Skin epidermis (tissue), 12 donors: Measurements from ENCODE around the gene PTPMT1.

ENCODE experiments used
- H3K27ac ChIP-seq, 21 experiments: fragments of 200-600 bp; sonication (generic) in 11 of 21; one replicate each; pipeline ENCODE4 v1.5.0; 2020; ENCODE audit warnings: mild to moderate bottlenecking in 3 of 21, inconsistent platforms in 2 of 21, moderate library complexity in 2 of 21
- H3K4me3 ChIP-seq, 7 experiments: fragments of 200-600 bp; sonication (generic) in 2 of 7; one replicate each; pipeline ENCODE4 v1.5.0; 2020; ENCODE audit warnings: inconsistent platforms in 2 of 7, mild to moderate bottlenecking in 2 of 7, moderate library complexity in 1 of 7

The PTPMT1 gene

GRCh38 chr11:47595029-47595428 lies 29.6 kb downstream of the PTPMT1 start:
- no peak overlapping the region for H3K27ac ChIP-seq
- H3K4me3 ChIP-seq, result no peak overlapping the region

- Histone ChIP-seq H3K4me3 (no peak overlapping the region), H3K27ac (no peak overlapping the region)
These were observed 30.6 kb downstream of the PTPMT1 start for GRCh38 chr11:47595967-47596366.

DNA sequence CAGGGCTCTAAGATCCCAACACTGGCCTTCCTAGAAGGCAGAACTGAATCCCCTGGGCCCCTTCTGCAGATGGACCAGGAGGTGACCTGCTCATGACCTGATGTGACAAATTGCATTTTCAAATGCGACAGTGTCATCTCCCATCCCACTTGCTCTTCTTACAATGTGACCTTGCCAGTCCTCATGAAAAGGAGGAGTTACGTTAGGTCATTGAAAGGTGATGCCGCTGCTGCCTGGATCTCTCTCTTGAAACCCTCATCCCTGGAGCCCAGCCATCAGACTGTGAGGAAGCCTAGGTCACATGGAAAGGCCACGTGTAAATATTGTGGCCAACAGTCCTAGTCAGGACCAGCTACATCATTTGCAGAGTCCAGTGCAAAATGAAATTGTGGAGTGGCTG lies 34.5 kb downstream of the PTPMT1 start:
- Histone ChIP-seq H3K27ac (no peak overlapping the region), H3K4me3 (no peak overlapping the region)

GRCh38 chr11:47603295-47603694 lies 37.9 kb downstream of the PTPMT1 start:
- H3K27ac ChIP-seq, result no peak overlapping the region
- H3K4me3 ChIP-seq, result no peak overlapping the region

DNA sequence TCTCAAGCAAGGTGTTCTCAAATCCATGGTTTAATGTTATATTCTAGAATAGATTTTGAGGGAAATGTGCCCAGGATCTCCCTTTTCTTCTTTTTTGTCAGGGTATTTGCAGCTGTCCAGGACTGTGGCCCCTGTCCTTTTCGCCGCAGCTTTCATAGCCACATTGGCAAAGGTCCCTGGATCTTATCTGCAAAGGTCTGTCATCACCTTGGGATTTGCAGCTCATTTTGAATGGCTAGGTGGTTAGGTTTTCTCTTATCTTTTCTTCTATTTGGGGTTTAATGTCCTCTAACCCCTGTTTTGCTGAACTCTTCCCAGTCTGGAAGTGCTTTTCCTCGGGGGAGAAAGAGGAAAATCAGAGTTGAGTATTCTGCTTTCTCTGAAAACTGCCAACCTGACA lies 40.5 kb downstream of the PTPMT1 start:
- peak overlapping the region in 1 of 21 experiments; percentile 49 for H3K27ac ChIP-seq
- no peak overlapping the region for H3K4me3 ChIP-seq

- Histone ChIP-seq H3K4me3 (no peak overlapping the region), H3K27ac (peak overlapping the region in 14 of 21 experiments; percentile 1 to 67 (median 40))
These were observed 41.3 kb downstream of the PTPMT1 start for GRCh38 chr11:47606731-47607130.

GRCh38 chr11:47607380-47607779 lies 42.0 kb downstream of the PTPMT1 start:
- Histone ChIP-seq H3K4me3 (no peak overlapping the region), H3K27ac (peak overlapping the region in 10 of 21 experiments; percentile 1 to 67 (median 36))

- Histone ChIP-seq H3K4me3 (no peak overlapping the region), H3K27ac (peak overlapping the region in 1 of 21 experiments; percentile 23)
These were observed 44.3 kb downstream of the PTPMT1 start for GRCh38 chr11:47609675-47610074.

DNA sequence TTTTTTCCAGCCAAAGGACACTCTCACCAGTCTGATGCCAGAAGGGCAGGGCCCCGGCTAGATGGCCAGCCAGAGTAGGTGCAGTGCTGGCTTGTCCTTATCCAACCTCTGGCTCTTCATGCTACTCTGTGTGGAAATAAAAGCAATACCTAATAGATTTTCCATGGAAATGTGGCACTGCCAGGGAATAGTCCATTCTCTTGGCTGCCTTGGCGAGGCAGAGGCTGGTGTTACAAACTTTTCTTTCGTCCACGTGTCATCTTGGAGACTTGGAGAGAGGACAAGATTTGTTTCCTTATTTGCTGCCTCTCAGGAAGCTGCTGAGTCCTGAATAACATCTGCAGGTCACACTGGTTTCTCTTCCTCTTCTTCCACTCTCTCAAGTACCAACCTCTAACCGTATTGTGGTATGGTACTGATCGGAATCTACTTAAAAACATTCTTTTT lies 46.0 kb downstream of the PTPMT1 start:
- Histone ChIP-seq H3K4me3 (no peak overlapping the region), H3K27ac (peak overlapping the region in 8 of 21 experiments; percentile 7 to 76 (median 43))

DNA sequence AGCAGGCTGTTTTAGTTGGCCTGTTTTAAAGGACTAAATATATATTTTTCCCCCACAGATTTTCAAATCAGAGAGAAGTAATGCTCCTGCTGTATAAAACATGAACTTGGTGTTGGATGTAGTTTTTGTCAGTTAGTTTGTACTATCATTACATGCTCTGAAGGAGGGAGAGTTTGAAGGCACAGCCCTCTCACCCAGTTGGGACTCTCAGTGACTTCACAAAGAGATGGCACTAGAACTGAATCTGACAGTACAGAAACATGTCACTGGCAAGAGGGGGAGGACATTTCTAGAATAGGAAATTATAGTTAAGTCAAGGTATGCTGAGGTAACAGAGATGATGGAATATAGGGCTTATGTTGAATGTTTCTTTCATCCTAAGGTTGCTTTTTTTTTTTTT lies 49.9 kb downstream of the PTPMT1 start:
- Histone ChIP-seq H3K4me3 (no peak overlapping the region), H3K27ac (no peak overlapping the region)

DNA sequence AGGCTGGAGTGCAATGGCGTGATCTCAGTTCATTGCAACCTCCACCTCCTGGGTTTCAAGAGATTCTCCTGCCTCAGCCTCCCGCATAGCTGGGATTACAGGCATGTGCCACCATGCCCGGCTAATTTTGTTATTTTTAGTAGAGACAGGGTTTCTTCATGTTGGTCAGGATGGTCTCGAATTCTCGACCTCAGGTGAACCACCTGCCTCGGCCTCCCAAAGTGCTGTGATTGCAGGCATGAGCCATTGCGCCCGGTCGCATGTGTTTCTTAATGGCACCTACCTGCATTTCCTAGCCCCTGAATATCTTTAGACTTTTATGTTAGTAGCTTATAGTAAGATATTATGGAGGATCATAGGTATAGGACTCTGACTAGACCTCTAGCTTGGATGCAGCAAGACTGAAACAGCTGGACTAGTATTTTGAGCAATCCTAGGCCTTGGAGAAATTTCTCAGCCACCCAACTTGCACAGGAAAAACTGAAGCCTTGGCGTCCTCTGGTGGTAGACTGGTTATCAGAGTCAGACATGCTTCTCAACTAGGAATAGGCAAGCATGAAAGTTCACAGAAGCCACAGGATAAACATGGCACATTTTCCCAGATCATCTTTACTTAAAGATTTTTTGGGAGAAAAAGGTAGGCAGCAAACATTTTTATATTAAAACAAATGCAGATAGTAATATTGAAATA lies 51.5 kb downstream of the PTPMT1 start:
- H3K4me3 ChIP-seq, result no peak overlapping the region
- peak overlapping the region in 4 of 21 experiments; percentile 15 to 45 (median 30) for H3K27ac ChIP-seq

GRCh38 chr11:47617417-47617809 lies 52.0 kb downstream of the PTPMT1 start:
- Histone ChIP-seq H3K4me3 (no peak overlapping the region), H3K27ac (peak overlapping the region in 6 of 21 experiments; percentile 10 to 45 (median 26))

DNA sequence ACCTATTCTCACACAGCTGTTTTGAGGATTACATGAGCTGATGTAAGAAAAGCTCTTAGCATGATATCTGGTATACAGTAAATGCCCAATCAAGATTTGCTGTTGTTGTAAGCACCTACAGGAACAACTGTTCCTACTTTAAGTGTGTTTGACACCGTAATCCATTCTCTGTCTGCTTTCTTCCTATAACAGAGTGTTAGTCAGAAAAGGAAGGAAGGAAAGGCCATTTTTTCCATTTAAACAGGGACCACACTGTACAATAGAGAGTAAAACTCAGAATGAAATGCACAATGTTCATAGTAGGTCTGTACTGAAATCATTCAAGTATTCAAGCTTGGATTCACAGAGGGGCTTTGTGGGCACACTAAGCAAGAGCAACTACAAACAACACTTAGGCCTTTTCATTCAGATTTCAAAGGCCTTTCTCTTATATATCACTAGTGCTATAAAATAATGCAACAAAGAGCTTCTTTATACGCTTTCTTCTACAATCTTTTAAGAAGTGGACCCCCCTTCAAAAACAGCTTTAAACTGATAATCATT lies 55.5 kb downstream of the PTPMT1 start:
- H3K4me3 ChIP-seq, result no peak overlapping the region

More for the DNA sequence above, 55.5 kb downstream of the PTPMT1 start:
- H3K27ac ChIP-seq, result peak overlapping the region in 2 of 21 experiments; percentile 42 to 45
